Motor neuron (in vitro differentiated cells): ENCODE results near the gene CHMP4A. TPM values are rescaled to one million over a fixed set of nuclear protein-coding genes. Genes with fewer than 3 reads are reported as not detected.

Experiments used
- ATAC-seq, 8 experiments: fragments of 200-7000 bp; cut with Tn5 transposase; replicated peaks in 6 of 8; 2 replicates each; pipeline ENCODE4 v1.8.0; 2021; ENCODE audit warnings: mild to moderate bottlenecking in 8 of 8, moderate library complexity in 8 of 8
- H3K27ac ChIP-seq, 2 donors: fragments of 250-450 bp; sonication (Bioruptor Pico); 2 replicates each; pipeline ENCODE4 v1.9.0; 2021; ENCODE audit warnings: antibody characterized with exemption in 2 of 2, mild to moderate bottlenecking in 2 of 2, moderate library complexity in 1 of 2
- H3K4me1 ChIP-seq, 2 donors: fragments of 250-450 bp; sonication (Bioruptor Pico); replicated peaks in 1 of 2; 2 replicates each; pipeline ENCODE4 v1.6.1; 2021; ENCODE audit warnings: antibody characterized with exemption in 2 of 2, mild to moderate bottlenecking in 2 of 2, moderate library complexity in 1 of 2
- H3K4me3 ChIP-seq, 5 donors: fragments of 250-450 bp; sonication (Bioruptor Pico); 2 replicates each; pipeline ENCODE4 v1.9.0; 2021; ENCODE audit warnings: antibody characterized with exemption in 5 of 5, mild to moderate bottlenecking in 5 of 5, moderate library complexity in 4 of 5
- WGBS, 10 experiments: fragments of 450-650 bp; shearing (Covaris generic); methylation state at CpG; one replicate each; pipeline ENCODE4 v1.0.0; 2022; 5-methylcytosine and 5-hydroxymethylcytosine counted together
- in situ Hi-C, 9 experiments: fragments of 400-800 bp; cut with MboI; loops; one replicate each; pipeline ENCODE4 v1.15.0; 2021; ENCODE audit warnings: low sequenced_read_pairs in 9 of 9, low pct_unique_long_range_greater_than_20kb in 2 of 9; ENCODE audit not compliant: unreplicated experiment in 9 of 9
- total RNA-seq, 8 experiments: library from RNA; unstranded; fragments of 300-600 nt; gene quantifications; 2 replicates each; pipeline versions ENCODE4 v1.2.3 to v1.2.4, GENCODE V29; 2022

Gene CHMP4A
- total RNA-seq, 8 experiments from 2014 or later, result 48.4 to 76.0 (median 55.8) TPM

DNA sequence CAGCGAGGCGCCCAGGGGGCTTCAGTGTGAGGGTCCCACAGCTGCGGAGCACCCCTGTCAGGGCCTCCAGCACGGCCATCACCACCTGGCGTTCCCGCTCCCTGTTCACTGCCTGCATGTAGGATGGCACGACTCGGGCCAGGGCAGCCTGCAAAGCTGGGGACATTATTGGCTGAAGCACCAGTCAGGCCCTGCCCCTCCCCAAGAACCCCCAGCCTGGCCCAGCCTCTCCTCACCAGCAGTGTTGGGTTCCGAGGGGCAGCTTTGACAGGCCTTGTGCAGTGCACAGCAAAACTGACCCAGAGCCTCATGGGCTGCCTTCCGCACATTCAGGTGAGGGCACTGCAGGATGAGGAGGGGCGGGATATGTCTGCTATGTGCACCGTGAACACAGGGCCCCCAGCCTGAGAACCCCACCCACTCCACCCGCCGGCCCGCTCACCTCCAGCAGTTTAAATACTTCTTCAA, 30.2 kb downstream of the CHMP4A start:
- in situ Hi-C loops, result no loop called here

GRCh38 chr14:24182110-24182882, 31.0 kb downstream of the CHMP4A start:
- H3K27ac ChIP-seq, result no peak overlapping the region
- in situ Hi-C loops, result no loop called here
- ATAC-seq, result no peak
- H3K4me3 ChIP-seq, result no peak overlapping the region
- WGBS, 10 experiments, result 80 to 100% (median 91%) methylated on average over 1 to 9 of the region's 14 CpGs; no CpG with 5 or more reads in 2 of the 10 experiments
- H3K4me1 ChIP-seq, result peaks cover 19 to 25% of the 10 kb centered on the region in 2 donors

More for the DNA sequence above, 30.2 kb downstream of the CHMP4A start:
- 89 to 93% (median 90%) methylated on average over 2 to 5 of the region's 15 CpGs; no CpG with 5 or more reads in 7 of the 10 experiments for whole genome bisulfite sequencing, 10 experiments
- Histone ChIP-seq H3K4me3 (no peak overlapping the region), H3K4me1 (peaks cover 24 to 30% of the 10 kb centered on the region in 2 donors), H3K27ac (no peak overlapping the region)
- no peak for ATAC-seq

- Histone ChIP-seq H3K4me1 (peaks cover 19 to 23% of the 10 kb centered on the region in 2 donors), H3K27ac (no peak overlapping the region), H3K4me3 (no peak overlapping the region)
- WGBS, 10 experiments, result 73 to 100% (median 98%) methylated on average over 1 to 8 of the region's 19 CpGs; no CpG with 5 or more reads in 5 of the 10 experiments
- no peak for ATAC-seq
- in situ Hi-C loops, result no loop called here
These were observed 31.8 kb downstream of the CHMP4A start for GRCh38 chr14:24181371-24182077.

DNA sequence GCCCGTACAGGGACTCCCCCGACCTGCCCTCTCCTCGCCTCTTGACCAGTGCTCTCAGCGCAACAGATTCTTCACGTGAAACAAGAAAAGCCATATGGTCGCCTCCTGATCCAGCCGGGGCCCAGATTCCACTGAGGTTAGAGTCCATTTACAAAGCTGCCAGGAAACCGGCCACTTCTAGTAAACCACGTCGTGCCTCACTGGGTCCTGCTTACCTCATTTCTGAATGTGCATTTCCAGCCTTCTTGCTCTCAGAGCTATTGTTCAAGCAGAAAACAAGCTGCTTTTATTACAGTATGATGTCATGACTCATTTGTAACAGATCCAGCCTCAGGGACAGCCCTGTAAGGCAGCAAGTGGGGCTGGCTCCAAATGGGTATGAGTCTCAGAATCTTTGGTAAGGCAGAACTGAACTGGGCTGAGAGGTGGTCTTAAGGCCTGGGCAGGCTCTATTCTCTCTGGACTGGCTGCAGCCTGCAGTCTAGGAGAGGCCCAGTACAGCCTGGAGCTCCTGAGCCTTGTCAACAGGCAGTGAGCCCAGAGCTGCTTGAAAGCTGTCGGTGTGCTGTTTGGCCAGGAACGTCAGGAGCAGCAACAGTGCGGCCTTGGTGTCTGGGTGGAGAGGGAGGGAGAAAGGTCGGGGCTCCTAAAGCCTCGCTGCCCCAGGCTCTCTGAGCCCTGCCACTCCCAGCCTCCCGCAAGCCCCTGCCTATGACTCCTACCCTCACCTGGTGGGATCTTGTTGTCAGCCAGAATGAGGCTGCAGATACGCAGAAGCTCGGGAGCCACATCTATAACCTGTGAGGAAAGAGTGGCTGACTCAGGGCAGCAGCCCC, 33.1 kb downstream of the CHMP4A start:
- peak overlapping the region; percentile 87 to 89 for H3K27ac ChIP-seq
- in situ Hi-C loops, result no loop called here
- peaks cover 19 to 23% of the 10 kb centered on the region in 2 donors for H3K4me1 ChIP-seq
- ATAC-seq, result peak; percentile 43 to 89 (median 86)
- 60 to 100% (median 72%) methylated on average over 1 to 5 of the region's 18 CpGs; no CpG with 5 or more reads in 4 of the 10 experiments for WGBS, 10 experiments
- no peak overlapping the region for H3K4me3 ChIP-seq

- ATAC-seq, result peak in 2 of 8 experiments; percentile 0 to 1
- Histone ChIP-seq H3K4me1 (peaks cover 19 to 23% of the 10 kb centered on the region in 2 donors), H3K27ac (peak overlapping the region; percentile 87 to 89), H3K4me3 (no peak overlapping the region)
- in situ Hi-C loops, result no loop called here
- 78 to 100% (median 100%) methylated on average over 1 to 5 of the region's 14 CpGs; no CpG with 5 or more reads in 5 of the 10 experiments for WGBS, 10 experiments
These were observed 33.9 kb downstream of the CHMP4A start for GRCh38 chr14:24179294-24179960.

DNA sequence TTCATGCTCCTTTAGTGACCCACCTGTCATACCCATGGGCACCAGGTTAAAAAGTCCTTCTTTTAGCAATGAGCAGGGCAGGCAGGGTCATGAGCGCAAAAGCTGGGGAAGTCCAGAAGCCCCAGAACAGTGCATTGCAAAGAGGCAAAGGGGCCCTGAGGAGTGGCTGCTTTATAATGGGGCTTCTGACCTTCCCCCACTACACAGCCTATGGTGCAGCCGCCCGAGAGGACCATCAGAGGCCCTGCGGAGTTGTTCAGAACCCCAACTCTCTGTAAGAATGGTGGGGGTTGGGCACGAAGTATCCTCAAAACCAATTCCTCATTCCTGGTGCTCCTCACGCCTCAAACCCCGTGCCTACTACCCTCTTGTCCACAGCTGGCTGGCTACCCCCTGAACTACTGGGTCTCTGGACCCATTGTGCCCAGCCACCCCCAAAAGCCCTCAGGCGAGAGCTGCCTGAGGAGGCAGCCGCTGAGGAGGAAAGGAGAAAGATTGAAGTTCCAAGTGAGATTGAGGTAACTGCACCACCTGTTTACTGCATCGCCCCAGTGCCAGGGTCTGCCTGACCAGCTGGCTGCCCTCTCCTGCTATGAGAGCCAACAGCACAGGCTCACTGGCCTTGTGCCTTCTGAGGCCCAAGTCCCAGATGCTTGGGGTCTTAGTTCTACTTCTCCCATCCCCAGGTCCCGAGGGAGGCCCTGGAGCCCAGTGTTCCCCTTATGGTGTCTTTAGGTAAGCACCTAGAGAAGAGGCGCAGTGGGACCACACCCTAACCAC, 34.7 kb downstream of the CHMP4A start:
- Histone ChIP-seq H3K4me3 (no peak overlapping the region), H3K27ac (peak overlapping the region in 1 of 2 donors; percentile 87), H3K4me1 (peaks cover 19 to 23% of the 10 kb centered on the region in 2 donors)
- in situ Hi-C loops, result no loop called here
- WGBS, 10 experiments, result 60 to 100% (median 79%) methylated on average over 1 to 5 of the region's 12 CpGs; no CpG with 5 or more reads in 6 of the 10 experiments
- no peak for ATAC-seq

DNA sequence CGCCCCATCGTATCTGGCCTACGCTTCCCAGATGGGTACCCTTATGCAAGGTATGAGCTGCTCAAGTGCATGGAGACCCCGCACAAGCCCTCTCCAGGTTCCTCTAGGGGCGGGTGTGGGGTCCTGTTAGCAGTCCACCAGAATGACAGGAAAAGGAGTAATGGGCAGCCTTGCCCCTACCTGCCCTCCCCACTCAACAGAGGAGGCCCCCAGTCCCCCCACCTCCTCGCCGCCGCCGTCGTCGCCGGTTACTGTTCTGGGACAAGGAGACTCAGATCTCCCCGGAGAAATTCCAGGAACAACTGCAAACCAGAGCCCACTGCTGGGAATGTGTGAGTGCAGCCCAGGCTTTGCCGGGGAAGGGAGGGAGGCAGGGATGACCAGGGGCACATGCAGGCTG, 35.4 kb downstream of the CHMP4A start:
- peaks cover 19 to 23% of the 10 kb centered on the region in 2 donors for H3K4me1 ChIP-seq
- no peak overlapping the region for H3K27ac ChIP-seq
- no peak for ATAC-seq
- 87% methylated on average over 4 of the region's 14 CpGs; no CpG with 5 or more reads in 9 of the 10 experiments for WGBS, 10 experiments
- in situ Hi-C loops, result no loop called here
- no peak overlapping the region for H3K4me3 ChIP-seq

- no peak for ATAC-seq
- WGBS, 10 experiments, result 86 to 100% (median 90%) methylated on average over 4 to 8 of the region's 12 CpGs; no CpG with 5 or more reads in 7 of the 10 experiments
- in situ Hi-C loops, result no loop called here
These were observed 36.1 kb downstream of the CHMP4A start for GRCh38 chr14:24177041-24177825.

GRCh38 chr14:24176599-24176998, 36.7 kb downstream of the CHMP4A start:
- ATAC-seq, result no peak
- 77 to 100% (median 100%) methylated on average over 2 to 4 of the region's 5 CpGs; no CpG with 5 or more reads in 4 of the 10 experiments for WGBS, 10 experiments
- in situ Hi-C loops, result no loop called here
- Histone ChIP-seq H3K27ac (no peak overlapping the region), H3K4me1 (peaks cover 19 to 23% of the 10 kb centered on the region in 2 donors), H3K4me3 (no peak overlapping the region)

More at GRCh38 chr14:24177041-24177825, 36.1 kb downstream of the CHMP4A start:
- Histone ChIP-seq H3K4me3 (no peak overlapping the region), H3K27ac (no peak overlapping the region), H3K4me1 (peaks cover 19 to 23% of the 10 kb centered on the region in 2 donors)

DNA sequence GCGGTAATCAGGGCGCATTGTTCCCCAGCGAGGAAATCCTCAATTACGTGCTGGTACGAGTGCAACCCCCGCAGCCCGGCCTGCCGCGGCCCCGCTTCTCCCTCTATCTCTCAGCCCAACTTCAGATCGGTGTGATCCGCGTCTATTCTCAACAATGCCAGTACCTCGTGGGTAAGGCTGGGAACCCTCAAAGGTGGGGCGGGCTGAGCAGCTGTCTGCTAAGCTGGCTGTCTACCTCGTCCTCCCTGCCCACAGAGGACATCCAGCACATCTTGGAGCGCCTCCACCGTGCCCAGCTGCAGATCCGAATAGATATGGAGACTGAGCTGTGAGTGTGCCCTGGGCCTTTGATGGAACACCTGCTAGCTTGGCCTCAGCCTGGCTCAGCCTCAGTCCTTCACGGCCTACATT, 40.4 kb downstream of the CHMP4A start:
- H3K4me1 ChIP-seq, result no peaks in the 10 kb centered on the region
- H3K4me3 ChIP-seq, result peak overlapping the region in 4 of 5 donors; percentile 42 to 72 (median 58)
- peak in 1 of 8 experiments; percentile 5 for ATAC-seq
- in situ Hi-C loops, result no loop called here
- 42 to 80% (median 61%) methylated on average over 1 to 8 of the region's 20 CpGs; no CpG with 5 or more reads in 7 of the 10 experiments for WGBS, 10 experiments
- no peak overlapping the region for H3K27ac ChIP-seq
